Coronary artery (tissue), 2 donors: ENCODE results near the gene HRK.

Source experiments
- DNase-seq: peaks from one replicate; pipeline ENCODE4 v3.0.0-alpha.2; 2017; ENCODE audit warnings: low spot score
- H3K27ac ChIP-seq, 2 donors: fragments of 200-600 bp; sonication (generic); one replicate each; pipeline ENCODE4 v1.5.1; 2016 to 2019
- H3K4me3 ChIP-seq: fragments of 200-600 bp; sonication (generic); 2 replicates; pipeline ENCODE4 v1.5.1; 2016; ENCODE audit warnings: mild to moderate bottlenecking, moderate library complexity
- CTCF ChIP-seq: fragments of 200-600 bp; sonication (generic); IDR thresholded peaks from one replicate; pipeline ENCODE4 v1.5.1; 2019; ENCODE audit warnings: antibody characterized with exemption

Gene HRK

GRCh38 chr12:116897476-116897875, 16.2 kb upstream of the HRK start:
- DNase-seq, result no peak
- no peak overlapping the region for H3K4me3 ChIP-seq
- TF ChIP-seq CTCF, result no peak

GRCh38 chr12:116896411-116896924, 15.2 kb upstream of the HRK start:
- DNase-seq, result no peak
- Histone ChIP-seq H3K27ac (no peak overlapping the region), H3K4me3 (no peak overlapping the region)
- TF ChIP-seq CTCF, result no peak

More at GRCh38 chr12:116897476-116897875, 16.2 kb upstream of the HRK start:
- H3K27ac ChIP-seq, result no peak overlapping the region

GRCh38 chr12:116894913-116895312, 13.7 kb upstream of the HRK start:
- no peak for DNase-seq
- no peak for TF ChIP-seq CTCF

GRCh38 chr12:116892349-116893140, 11.3 kb upstream of the HRK start:
- Histone ChIP-seq H3K4me3 (no peak overlapping the region), H3K27ac (no peak overlapping the region)
- no peak for TF ChIP-seq CTCF
- DNase-seq, result no peak

More at GRCh38 chr12:116894913-116895312, 13.7 kb upstream of the HRK start:
- Histone ChIP-seq H3K27ac (no peak overlapping the region), H3K4me3 (no peak overlapping the region)

- no peak for TF ChIP-seq CTCF
- Histone ChIP-seq H3K4me3 (no peak overlapping the region), H3K27ac (no peak overlapping the region)
- no peak for DNase-seq
Observed at GRCh38 chr12:116891019-116891418, 9.8 kb upstream of the HRK start.

GRCh38 chr12:116890330-116890729, 9.1 kb upstream of the HRK start:
- DNase-seq, result no peak
- no peak for TF ChIP-seq CTCF
- Histone ChIP-seq H3K4me3 (no peak overlapping the region), H3K27ac (no peak overlapping the region)

GRCh38 chr12:116887897-116888296, 6.7 kb upstream of the HRK start:
- TF ChIP-seq CTCF, result no peak
- no peak overlapping the region for H3K27ac ChIP-seq
- H3K4me3 ChIP-seq, result no peak overlapping the region
- DNase-seq, result no peak
